Spleen (tissue), 7 donors: ENCODE measurements around the gene FAM83G.

Experiments
- CTCF ChIP-seq, 11 experiments: fragments of 200-600 bp in 7 of 11; fragments of 450-650 bp in 4 of 11; sonication (generic) in 4 of 11; IDR thresholded peaks in 8 of 11; conservative IDR thresholded peaks in 3 of 11; 1 replicate in 7 of 11; 2 replicates in 4 of 11; pipeline versions ENCODE4 v1.4.0 to v1.8.0; 2016 to 2021; ENCODE audit warnings: antibody characterized with exemption in 11 of 11, inconsistent platforms in 4 of 11, mild to moderate bottlenecking in 1 of 11
- POLR2A ChIP-seq, 3 donors: fragments of 450-650 bp; IDR thresholded peaks; one replicate each; pipeline ENCODE4 v1.5.1; 2017; ENCODE audit warnings: antibody characterized with exemption in 3 of 3, mild to moderate bottlenecking in 1 of 3
- donor health status: DM: no; HTN: no; CAD: no; lungs with moderate emphysema.
- donor health status: DM: no; HTN: no; CAD: no.
- donor health status: DM: no; HTN: no; CAD: no.

GRCh38 chr17:18950944-18951905, 53.3 kb downstream of the FAM83G start:
- TF ChIP-seq POLR2A (IDR thresholded peaks at IDR 0.05) (no peak), CTCF (IDR thresholded peaks at IDR 0.05 in 8 of 11, conservative IDR thresholded peaks at IDR 0.05 in 3 of 11) (no peak)
